CD4-positive, alpha-beta memory T cell (primary cell): Measurements from ENCODE around the gene GNPNAT1. TPM values are rescaled to one million over a fixed set of nuclear protein-coding genes. Genes with fewer than 3 reads are reported as not detected.

Experiments used
- polyA plus RNA-seq, 2 donors: library from polyadenylated mRNA; unstranded; fragments of 300-500 nt; fragmentation: Illumina TruSeq; gene quantifications; one replicate each; pipeline ENCODE4 v1.2.3, GENCODE V29; 2021
- total RNA-seq, 2 experiments: library from RNA; stranded (reverse); gene quantifications; one replicate each; pipeline ENCODE4 v1.2.3, GENCODE V29; 2021

GNPNAT1 gene
- total and polyA plus RNA-seq, 4 experiments from 2014 or later = 10.0 to 16.2 (median 12.6) TPM

Other genes starting within 250 kb of the GNPNAT1 start
- 1 to 10 TPM; 7.0 to 7.6 TPM for gene TXNDC16, start 239.1 kb downstream of the GNPNAT1 start, total RNA-seq
- 1 to 10 TPM; 2.8 to 3.2 TPM for gene TXNDC16, start 239.1 kb downstream of the GNPNAT1 start, polyA plus RNA-seq
- gene GPR137C, start 238.8 kb downstream of the GNPNAT1 start, total RNA-seq = under 1 TPM in 1 of 2 experiments, not detected in 1; 0.20 TPM
- gene GPR137C, start 238.8 kb downstream of the GNPNAT1 start, polyA plus RNA-seq = not detected
- 10 to 100 TPM; 93.8 to 98.3 TPM for gene ERO1A, start 96.0 kb downstream of the GNPNAT1 start, total RNA-seq
- 10 to 100 TPM; 65.5 to 75.2 TPM for gene ERO1A, start 96.0 kb downstream of the GNPNAT1 start, polyA plus RNA-seq
- 10 to 100 TPM; 85.7 to 86.0 TPM for gene PSMC6, start 84.4 kb downstream of the GNPNAT1 start, total RNA-seq
- 10 to 100 TPM; 47.5 to 68.7 TPM for gene PSMC6, start 84.4 kb downstream of the GNPNAT1 start, polyA plus RNA-seq
- gene STYX, start 61.4 kb downstream of the GNPNAT1 start, total RNA-seq = 10 to 100 TPM; 47.1 to 47.3 TPM
- 10 to 100 TPM; 25.0 to 50.0 TPM for gene STYX, start 61.4 kb downstream of the GNPNAT1 start, polyA plus RNA-seq
- gene FERMT2, start 159.4 kb upstream of the GNPNAT1 start, total RNA-seq = under 1 TPM; 0.75 to 0.79 TPM
- not detected for gene FERMT2, start 159.4 kb upstream of the GNPNAT1 start, polyA plus RNA-seq